ENCODE results near the gene DCC.

DCC gene

DNA sequence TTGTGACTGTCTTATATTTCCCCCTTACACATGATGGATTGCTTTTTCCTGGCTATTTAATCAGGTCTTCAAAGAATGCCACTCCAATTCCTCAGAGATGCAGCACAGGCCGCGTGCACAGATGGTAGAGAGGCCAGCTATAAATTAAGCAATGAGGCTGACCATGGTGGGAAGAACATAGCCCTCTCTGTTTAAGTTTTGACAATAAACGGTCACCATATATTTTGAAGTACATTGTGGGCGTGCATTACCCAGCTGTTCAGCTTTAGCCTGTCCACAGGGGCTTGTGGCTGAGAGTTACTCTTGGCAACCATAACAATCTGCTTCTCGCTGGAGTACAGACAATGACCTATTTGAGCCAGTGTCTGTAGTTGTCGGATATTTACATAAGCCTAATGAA lies 730.8 kb downstream of the DCC start:
- no peak for DNase-seq (ENCODE audit: low spot score)

DNA sequence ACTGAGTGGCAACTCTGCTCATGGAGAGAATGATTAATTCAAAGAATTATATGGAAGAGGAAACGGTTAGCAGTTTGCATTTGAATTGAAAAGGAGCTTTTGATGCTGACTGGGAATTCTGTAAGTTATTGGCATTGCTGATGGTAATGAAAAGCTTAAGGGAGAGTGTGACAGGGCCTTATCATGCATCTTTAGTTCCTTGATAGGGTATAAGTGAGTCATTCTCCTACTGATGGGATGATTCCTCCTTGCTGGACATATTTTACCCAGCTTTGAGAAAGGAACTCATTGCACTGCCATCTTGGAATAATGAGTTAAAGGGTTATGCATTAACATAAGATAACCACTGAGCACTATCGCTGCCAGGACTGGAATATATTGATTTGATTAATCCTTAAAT lies 740.7 kb downstream of the DCC start:
- no peak for DNase-seq (ENCODE audit: low spot score)

DNA sequence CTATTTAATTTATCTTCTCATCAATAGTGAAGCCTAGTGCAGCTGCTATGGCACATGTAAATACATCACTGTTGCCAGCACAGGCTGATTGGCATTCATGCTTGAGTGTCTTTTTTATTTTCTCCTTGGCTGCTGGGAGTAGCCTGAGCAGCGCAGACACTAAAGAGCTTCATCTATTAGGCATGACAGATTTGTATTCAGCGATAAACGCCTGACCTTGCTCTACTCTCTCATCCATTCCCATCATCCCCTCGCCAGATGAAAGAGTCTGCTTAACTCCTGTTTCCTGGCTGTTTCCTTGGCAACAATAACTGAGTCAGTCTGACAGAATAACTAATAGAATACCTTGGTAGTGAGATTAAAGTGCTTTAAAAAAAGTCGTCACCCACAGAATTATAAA lies 753.6 kb downstream of the DCC start:
- no peak for DNase-seq (ENCODE audit: low spot score)

DNA sequence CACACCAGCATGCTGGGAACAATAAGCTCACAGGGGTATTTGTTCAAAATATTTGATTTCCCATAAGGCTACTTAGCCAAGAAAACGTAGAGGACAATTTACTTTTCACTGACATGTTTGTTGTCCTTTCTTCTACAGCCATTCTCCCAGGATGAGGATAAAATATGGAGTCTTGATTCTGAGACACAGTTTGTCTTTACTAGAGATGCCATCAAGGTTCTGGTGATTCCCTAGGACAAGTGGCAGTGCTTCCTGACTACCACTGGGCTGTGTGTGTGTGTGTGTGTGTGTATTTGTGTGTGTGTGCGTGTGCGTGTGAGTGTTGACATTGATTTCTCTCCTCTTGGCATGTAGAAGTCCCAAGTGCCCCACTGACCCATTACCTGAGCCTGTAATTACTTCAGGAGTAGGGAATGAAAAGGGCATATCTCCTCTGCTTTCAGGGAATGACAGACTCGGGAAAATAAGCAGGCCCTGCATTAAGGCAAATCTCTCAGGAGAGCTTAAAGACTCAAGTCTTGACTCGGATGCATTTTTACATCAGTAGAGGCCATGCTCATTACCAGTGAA lies 761.6 kb downstream of the DCC start:
- DNase-seq (ENCODE audit: low spot score), result no peak

DNA sequence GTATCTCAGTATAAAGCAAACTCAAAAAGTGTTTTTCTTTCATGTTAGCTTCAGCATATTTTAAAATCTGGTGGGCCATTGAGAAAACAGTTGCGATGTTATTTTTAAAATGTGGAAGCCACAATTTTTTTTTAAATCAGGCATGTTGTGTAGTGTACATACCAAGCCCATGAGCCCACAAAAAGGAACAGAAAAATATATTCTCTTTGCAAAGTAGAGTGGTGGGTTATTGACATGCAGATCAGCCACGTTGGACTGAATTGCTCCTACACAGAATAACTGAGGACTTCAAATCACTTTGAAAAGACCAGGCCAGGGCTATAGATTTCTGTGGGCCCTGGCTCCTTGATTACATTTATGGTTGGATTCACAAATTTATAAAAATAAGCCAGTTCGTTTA lies 774.4 kb downstream of the DCC start:
- no peak for DNase-seq (ENCODE audit: low spot score)

DNA sequence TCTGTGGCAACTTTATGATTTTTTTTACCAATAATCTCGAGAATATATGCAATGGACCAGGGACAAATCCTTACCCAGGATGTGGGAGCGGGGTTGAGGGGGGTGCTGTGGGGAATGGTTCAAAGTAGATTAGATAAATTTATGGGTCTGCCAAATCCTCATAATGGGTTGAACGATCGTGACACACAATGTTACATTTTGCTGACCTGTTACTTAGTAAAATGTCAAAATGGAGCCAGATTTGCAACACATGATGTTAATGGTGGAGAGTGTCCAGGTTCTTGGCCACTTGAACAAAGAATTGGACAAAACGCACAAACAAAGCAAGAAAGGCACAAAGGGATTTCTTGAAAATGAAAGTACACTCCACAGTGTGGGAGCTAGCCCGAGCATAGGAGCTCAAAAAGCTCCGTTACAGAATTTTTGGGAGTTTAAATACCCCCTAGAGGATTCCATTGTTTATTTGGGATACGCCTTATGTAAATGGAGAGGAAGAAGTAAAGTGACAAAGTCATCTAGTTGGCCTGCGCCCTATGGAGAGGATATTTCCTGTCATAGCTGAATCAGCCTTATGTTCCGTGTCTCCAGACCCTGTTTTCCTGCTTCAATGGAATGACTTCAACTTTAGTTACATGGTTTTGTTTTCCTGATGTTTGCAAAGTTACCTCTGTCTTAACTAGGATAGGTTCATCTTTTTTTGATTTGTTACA lies 776.0 kb downstream of the DCC start:
- no peak for DNase-seq (ENCODE audit: low spot score)

DNA sequence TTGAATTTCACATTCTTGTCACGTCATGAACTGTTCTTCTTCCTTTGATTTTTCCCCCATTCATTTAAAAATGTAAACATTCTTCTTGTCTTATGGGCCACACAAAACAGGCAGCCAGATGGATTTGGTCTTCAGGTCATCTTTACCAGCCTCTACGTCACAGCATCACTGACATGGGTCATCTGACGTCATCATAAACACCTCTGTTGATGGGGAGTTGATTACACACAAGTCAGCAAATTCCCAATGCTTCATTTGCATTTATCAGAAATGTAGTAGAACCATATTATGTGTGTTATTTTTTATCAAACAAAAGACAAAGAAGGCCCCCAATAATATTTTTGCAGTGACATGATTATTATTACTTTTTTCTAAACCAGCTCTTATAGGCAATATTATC lies 777.9 kb downstream of the DCC start:
- no peak for DNase-seq (ENCODE audit: low spot score)

DNA sequence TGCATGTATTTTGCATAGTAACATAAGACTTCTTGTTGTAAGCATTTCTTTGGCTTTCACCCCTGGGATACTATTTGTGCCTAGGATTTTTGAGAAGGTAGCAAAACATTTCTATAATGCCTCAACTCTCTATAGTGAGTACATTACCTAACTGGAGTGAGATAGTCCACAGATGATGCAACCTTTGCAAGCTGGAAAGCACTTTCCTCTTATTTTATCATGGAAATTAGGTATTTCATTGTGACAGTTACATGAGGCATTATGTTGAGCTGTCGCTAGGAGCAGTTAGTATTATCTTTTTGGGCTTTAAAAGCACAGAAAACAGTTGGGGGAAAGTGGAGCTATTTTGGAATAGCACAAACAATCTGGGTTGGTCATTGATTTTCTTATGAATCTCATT lies 786.2 kb downstream of the DCC start:
- DNase-seq (ENCODE audit: low spot score), result no peak

DNA sequence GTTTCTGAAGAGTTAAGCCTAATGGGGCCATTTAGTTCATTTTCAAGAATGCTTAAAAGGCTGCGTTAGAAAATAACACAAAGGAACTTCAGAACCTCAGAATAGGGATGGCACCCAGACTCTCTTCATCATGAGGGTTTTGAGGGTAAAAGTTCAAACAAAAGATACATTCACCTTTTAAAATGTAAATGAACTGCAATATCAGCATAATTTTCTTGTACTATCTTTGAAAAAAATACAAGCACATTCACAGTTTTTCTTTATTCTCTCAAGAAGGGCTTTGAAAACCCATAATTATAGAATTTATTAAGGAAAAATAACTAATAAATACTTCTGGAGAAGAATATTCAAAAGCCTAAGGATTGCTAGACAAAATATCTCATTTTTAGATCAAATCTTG lies 791.0 kb downstream of the DCC start:
- DNase-seq (ENCODE audit: low spot score), result no peak

DNA sequence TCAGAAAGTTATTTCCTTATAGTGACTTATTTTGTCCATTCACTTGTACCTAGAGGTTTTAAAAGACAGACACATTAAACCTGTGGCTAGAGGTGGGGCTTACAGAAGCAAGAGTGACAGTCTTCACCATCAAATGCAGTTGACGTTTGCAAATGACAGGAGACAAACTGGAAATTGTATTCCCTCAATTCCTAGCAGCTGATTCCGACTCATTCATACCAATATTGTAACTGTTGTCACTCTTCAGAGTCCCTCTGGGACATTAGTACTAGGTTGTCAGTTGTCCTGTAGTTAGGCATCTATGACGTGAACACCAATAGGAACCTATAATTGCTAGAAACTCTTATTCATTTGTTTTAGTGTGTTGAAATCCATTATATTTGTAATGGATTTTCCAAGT lies 794.7 kb downstream of the DCC start:
- DNase-seq (ENCODE audit: low spot score), result no peak

DNA sequence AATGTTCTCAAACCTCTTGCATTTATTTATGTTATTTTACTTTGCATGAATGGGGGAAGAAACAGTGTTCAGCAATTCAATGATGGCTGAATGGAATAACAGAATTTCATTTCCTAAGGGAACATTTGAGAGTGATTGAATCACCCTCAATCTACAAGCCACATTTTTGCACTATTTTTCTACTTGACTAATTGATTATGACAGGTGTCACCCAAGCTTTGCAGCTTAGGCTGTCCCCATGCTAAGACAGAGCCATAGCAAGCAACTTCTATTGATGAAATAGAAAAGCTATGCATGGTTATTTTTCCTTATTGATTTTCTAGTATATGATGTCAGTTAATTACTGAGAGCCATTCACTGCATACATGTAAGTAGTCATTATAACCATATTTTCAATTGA lies 795.7 kb downstream of the DCC start:
- no peak for DNase-seq (ENCODE audit: low spot score)

DNA sequence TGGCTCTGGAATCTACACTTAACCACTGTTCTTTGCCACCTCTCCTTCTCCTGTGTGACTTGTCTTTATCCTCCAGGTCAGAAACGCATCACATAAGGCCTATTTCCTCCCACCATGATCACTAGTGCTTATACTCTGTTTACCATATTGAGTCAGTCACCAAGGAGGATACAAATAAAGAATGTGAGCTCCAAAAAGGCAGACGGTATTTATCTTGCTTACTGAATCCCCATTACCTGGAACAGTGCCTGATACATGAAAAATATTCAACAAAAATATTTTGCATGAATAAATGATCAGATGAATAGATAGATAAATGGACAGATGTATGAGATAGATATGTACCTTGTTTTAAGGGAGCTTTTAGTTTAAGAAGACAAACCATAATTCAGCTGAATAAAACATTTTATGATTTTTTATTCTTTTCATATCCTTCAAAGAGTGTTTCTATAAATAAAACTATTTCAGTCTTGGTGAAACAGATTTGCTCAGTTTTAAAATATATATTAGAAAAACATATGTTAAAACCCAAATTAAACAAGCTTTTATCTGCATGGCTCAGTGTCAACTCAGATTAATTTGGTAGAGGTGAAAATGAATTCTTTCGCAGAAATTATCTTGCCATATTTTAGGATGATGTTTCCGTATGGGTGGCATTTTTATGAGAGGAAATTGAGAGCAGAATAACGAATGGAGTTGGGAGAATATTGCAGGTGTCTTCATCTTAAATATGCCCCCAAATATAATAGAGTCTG lies 799.9 kb downstream of the DCC start:
- DNase-seq (ENCODE audit: low spot score), result no peak

DNA sequence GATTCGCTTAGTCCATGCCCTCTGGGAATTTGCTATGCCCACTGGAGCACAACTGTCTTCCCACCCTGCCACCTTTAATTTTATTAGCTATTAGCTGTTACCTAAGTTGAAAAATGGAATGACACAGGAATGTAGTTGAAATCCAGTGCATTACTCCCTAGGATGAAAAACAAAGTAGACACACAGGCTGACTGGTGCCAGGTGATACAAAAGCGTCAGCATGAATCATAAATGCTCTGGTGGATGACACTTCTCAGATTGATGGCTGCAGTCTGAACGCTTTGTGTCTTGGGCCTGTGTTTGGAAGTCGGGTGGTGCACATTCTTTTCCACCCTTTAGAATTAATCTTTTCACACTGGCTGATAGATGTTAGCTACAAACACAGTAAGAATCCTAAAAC lies 802.0 kb downstream of the DCC start:
- DNase-seq (ENCODE audit: low spot score), result no peak

DNA sequence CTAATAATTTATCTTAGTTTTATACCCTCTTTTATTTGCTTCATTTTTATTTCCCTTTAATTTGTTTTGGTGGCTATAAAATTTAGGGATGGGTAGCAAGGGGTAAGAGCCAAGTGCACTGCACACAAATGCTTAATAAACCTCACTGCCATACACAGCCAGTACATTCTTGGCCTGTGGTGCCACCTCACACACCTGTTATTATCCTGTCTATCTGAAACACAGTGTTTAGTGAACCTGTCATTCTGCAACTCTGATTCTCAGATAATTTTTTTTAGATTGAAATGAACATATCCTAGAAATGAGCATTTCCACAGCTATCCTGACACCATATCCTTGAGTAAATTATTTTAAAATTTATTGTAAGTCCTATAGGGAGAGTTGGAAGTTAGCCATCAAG lies 807.5 kb downstream of the DCC start:
- DNase-seq (ENCODE audit: low spot score), result no peak

DNA sequence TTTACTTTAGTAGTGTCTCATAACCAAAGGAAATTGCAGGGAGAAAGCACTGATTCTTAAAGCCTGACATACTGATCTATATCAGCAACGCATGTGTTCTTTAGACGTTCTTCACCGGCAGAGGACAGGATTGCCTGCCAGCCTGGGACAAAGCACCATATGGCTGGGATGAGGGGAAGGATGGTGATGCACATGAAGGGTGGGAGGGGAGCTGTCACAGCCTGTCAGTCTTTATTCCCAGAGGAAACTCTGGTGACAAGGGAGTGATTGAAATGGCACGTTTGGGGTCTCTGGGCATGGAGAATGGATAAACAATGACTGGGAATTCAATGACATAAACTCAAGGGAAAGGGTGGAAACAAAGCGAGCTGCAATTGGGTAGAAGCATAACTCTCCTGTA lies 808.1 kb downstream of the DCC start:
- DNase-seq (ENCODE audit: low spot score), result no peak

DNA sequence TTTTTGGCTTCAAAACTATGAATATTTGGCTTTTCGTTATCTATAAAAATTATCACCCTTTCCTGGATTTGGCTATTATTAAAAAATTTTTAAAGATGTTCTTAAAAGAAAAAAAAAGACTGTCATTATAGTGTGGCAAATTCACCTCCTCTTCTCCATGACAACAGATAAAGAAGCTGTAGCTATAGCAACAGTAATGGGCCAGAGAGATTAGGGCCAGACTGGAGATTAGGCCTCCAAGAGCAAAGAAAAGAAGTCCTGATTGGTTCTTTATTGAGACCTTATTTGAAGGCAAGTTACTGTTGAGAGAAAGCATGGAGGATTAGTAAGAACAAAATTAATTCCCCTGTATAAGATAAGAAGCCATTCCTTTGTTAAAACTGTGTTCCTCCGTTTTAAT lies 812.5 kb downstream of the DCC start:
- no peak for DNase-seq (ENCODE audit: low spot score)

DNA sequence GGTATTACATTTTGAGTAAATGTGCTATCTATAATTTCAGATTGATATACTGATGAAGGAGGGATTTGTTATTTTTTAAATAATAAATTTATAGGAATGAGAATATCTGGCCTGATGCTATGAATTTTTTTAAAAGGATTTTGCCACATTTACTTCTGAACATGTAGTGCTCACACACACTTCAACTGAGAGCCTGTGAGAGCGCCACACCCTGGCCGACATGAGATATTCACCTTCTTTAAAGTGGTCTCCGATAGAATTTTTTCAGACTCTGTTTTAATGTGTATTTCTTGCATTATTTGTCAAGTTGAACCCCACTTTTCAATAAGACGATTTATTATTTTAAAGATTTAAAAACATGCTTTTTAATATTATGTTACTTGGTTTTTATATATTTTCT lies 813.3 kb downstream of the DCC start:
- DNase-seq (ENCODE audit: low spot score), result no peak

DNA sequence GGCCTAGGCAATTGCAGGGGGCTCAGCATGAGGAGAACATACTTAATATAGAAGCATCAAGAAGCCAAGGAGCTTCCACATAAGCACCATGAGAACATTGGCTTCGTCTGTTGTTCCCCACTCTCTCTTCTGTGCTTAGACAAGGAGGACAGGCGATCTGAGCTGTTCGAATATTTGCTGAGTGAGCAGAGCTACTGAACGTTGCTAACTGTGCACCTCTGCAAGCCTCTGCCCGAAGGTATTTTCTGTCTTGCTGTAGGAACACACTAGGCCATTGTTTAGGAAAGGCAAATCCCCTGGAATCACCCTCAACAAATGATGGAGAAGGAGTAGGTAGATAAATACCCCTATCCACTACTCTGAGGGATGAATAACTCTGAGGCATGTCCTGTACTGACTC lies 813.8 kb downstream of the DCC start:
- DNase-seq (ENCODE audit: low spot score), result no peak

DNA sequence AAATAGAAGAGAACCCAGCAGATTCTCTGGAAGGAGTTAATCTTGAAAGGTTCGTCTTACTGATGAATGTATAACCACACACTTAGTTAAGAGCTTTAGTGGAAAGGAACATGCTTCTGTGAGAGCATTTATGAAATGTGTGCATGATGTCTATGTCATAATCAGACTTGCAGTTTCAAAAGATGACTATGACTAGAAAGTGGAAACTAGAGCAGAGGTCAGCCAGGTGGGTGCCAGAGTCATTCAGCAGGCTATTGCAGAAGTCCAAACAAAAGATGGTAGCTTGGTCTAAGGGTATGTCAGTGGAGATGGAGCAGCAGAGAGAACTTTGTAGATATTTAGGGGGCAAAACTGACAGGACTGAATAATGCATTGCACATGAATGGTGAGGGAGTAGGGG lies 825.8 kb downstream of the DCC start:
- no peak for DNase-seq (ENCODE audit: low spot score)

DNA sequence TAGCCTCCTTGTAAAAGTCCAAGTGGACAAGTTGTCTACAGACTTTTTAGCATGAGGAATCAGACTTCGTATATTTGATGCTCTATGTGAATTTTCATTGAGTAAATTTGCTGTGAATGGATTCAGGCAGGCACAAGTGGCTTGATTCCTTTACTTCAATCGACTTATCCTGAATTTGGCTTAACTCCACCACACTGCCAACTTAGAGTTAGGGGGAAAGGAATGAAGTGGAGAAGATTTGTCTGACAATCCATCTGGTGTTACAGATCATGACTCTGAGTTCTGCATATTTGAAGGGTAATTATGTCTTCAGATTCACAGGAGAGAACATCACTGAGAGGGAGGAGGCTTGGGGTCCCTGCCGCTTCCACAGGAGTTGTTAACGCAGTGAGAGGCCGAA lies 829.3 kb downstream of the DCC start:
- DNase-seq (ENCODE audit: low spot score), result no peak

DNA sequence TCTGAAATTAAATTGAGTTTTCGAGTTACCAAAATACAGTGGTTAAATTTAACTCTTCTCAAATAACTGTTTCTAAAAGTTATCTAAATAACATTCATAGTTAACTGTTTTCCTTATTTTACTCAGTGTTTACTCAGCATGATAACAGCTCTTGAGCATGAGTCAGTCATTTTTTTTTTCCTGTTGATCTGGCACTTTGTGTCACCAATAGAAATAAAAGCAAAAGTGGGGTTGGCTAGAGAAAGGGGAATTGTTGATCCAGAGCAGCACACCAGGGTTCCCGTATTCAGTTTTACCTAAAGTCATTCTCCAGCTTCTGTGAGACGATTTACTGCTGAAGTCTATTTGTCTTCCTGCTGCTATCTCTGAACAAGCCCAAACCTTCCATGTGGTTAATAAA lies 851.6 kb downstream of the DCC start:
- no peak for DNase-seq (ENCODE audit: low spot score)

DNA sequence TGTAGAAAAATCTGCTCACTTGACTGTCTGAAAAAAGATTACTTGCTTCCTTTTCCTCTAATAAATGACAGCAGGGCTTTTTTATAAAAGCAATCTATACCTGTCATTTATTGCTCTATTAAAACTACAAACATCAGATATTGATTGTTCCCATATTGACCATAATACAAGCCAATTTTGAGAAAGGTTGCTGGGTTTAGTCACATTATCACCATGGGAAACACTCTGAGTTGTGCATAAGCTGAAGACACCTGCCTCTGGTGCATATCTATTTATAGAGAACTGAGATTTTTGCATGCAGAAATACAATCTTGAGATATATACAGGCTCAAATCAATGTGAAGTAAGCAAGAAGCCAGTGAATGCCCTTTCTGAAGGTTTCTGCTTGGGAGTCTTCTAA lies 853.9 kb downstream of the DCC start:
- no peak for DNase-seq (ENCODE audit: low spot score)

DNA sequence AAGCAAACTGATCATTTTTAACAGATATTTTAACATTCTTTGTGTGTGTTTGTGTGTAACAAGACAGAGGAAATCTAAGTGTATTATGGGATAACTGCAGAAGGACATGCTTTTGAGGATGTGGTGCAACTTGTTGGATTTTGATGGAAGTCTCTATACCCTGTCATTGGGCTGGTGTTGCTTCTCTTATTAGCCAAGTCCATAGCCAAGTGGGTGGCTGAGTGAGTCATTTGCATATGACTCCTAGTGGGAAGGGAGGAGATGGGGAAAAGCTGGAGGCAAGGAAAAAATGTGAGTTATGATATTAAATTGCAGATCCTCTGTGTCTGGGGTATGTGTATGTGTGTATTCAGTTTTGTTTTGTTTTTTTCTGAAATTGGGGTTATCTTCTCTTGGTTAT lies 879.9 kb downstream of the DCC start:
- DNase-seq (ENCODE audit: low spot score), result no peak
